ENCODE measurements around the gene CAND2.

GRCh38 chr3:12774619-12775018 is 21.9 kb upstream of the CAND2 start:
- TF ChIP-seq EZH2 (IDR thresholded peaks at IDR 0.05; ENCODE audit: insufficient read depth, poor library complexity, severe bottlenecking) (no peak), EZH2phosphoT487 (IDR thresholded peaks at IDR 0.05; ENCODE audit: insufficient read depth, low read depth) (no peak)
